HL-60 (cell line): ENCODE results near the gene MT1B.

Source experiments
- DNase-seq, 2 experiments: peaks; one replicate each; pipeline ENCODE4 v3.0.0-alpha.2; 2010 to 2020; ENCODE audit warnings: low read depth in 1 of 2, low spot score in 1 of 2
- H3K27ac ChIP-seq: fragments of 250-450 bp; sonication (Bioruptor Pico); replicated peaks from 2 replicates; pipeline ENCODE4 v1.5.1; 2020; ENCODE audit warnings: mild to moderate bottlenecking, moderate library complexity
- H3K27me3 ChIP-seq: fragments of 250-450 bp; sonication (Bioruptor Pico); 2 replicates; pipeline ENCODE4 v1.5.1; 2021; ENCODE audit warnings: mild to moderate bottlenecking, moderate library complexity; ENCODE audit not compliant: insufficient read depth, poor library complexity, severe bottlenecking
- H3K4me3 ChIP-seq: replicated peaks from 2 replicates; pipeline ENCODE4 v1.5.1; 2011; ENCODE audit warnings: mild to moderate bottlenecking, control low read depth, low read length; ENCODE audit not compliant: insufficient read depth
- CTCF ChIP-seq: IDR thresholded peaks from one replicate; pipeline ENCODE4 v1.5.1; 2011; ENCODE audit warnings: low read length, control low read depth, inconsistent platforms; ENCODE audit not compliant: insufficient read depth
- GABPA ChIP-seq: IDR thresholded peaks from 2 replicates; pipeline ENCODE4 v1.6.1; 2012; ENCODE audit warnings: low read depth
- POLR2AphosphoS5 ChIP-seq: IDR thresholded peaks from 2 replicates; pipeline ENCODE4 v1.6.1; 2012; ENCODE audit warnings: low read depth
- REST ChIP-seq: IDR thresholded peaks from 2 replicates; pipeline ENCODE4 v1.6.1; 2012; ENCODE audit warnings: low read depth; ENCODE audit not compliant: insufficient replicate concordance
- SPI1 ChIP-seq: IDR thresholded peaks from 2 replicates; pipeline ENCODE4 v1.6.1; 2012; ENCODE audit warnings: low read depth, mild to moderate bottlenecking, borderline replicate concordance

The MT1B gene

GRCh38 chr16:56675685-56676210, 24.1 kb downstream of the MT1B start:
- no peak for TF ChIP-seq CTCF
- no peak for TF ChIP-seq GABPA
- TF ChIP-seq POLR2AphosphoS5: no peak
- no peak for TF ChIP-seq SPI1
- no peak for TF ChIP-seq REST
- no peak for DNase-seq
- peaks cover 14% of the 10 kb centered on the region for H3K27me3 ChIP-seq
- no peak overlapping the region for H3K4me3 ChIP-seq
- H3K27ac ChIP-seq: no peak overlapping the region

GRCh38 chr16:56677474-56677873, 25.8 kb downstream of the MT1B start:
- TF ChIP-seq SPI1 (no peak), CTCF (no peak)

GRCh38 chr16:56679078-56679730, 27.5 kb downstream of the MT1B start:
- Histone ChIP-seq H3K27me3 (peaks cover 8% of the 10 kb centered on the region), H3K4me3 (no peak overlapping the region), H3K27ac (peak overlapping the region; percentile 61)
- no peak for TF ChIP-seq SPI1
- TF ChIP-seq GABPA: no peak
- TF ChIP-seq REST: no peak
- TF ChIP-seq POLR2AphosphoS5: no peak
- no peak for DNase-seq

More at GRCh38 chr16:56677474-56677873, 25.8 kb downstream of the MT1B start:
- no peak overlapping the region for H3K4me3 ChIP-seq
- no peak for DNase-seq
- H3K27me3 ChIP-seq: peaks cover 14% of the 10 kb centered on the region
- H3K27ac ChIP-seq: no peak overlapping the region

GRCh38 chr16:56679818-56680217, 28.1 kb downstream of the MT1B start:
- DNase-seq: peak; percentile 75 to 80
- H3K4me3 ChIP-seq: no peak overlapping the region
- peaks cover 8% of the 10 kb centered on the region for H3K27me3 ChIP-seq
- peak overlapping the region; percentile 61 for H3K27ac ChIP-seq
- TF ChIP-seq SPI1 (no peak), GABPA (no peak), CTCF (no peak), REST (no peak)
